NCI-H510A (cell line): ENCODE results near the gene SLC9A2.

Experiments used
- DNase-seq: peaks from one replicate; lab custom pipeline; 2025; lab: John Stamatoyannopoulos, UW

Gene SLC9A2

GRCh38 chr2:102674836-102675235 lies 55.5 kb downstream of the SLC9A2 start:
- DNase-seq = no peak

GRCh38 chr2:102677244-102678215 lies 58.2 kb downstream of the SLC9A2 start:
- DNase-seq = no peak

- no peak for DNase-seq
Measured at GRCh38 chr2:102678442-102678841, 59.1 kb downstream of the SLC9A2 start.

- no peak for DNase-seq
Measured at GRCh38 chr2:102686479-102687439, 67.4 kb downstream of the SLC9A2 start.

- DNase-seq = no peak
Measured at GRCh38 chr2:102690012-102690411, 70.7 kb downstream of the SLC9A2 start.

- DNase-seq = no peak
Measured at GRCh38 chr2:102696463-102696862, 77.1 kb downstream of the SLC9A2 start.

- peak; percentile 73 for DNase-seq
Measured at GRCh38 chr2:102698369-102699111, 79.2 kb downstream of the SLC9A2 start.

GRCh38 chr2:102703305-102703704 lies 84.0 kb downstream of the SLC9A2 start:
- DNase-seq = no peak

- DNase-seq = no peak
Measured at GRCh38 chr2:102703748-102704147, 84.4 kb downstream of the SLC9A2 start.

GRCh38 chr2:102704531-102704930 lies 85.2 kb downstream of the SLC9A2 start:
- DNase-seq = no peak

GRCh38 chr2:102707796-102708695 lies 88.7 kb downstream of the SLC9A2 start:
- DNase-seq = no peak

- DNase-seq = no peak
Measured at GRCh38 chr2:102708847-102709559, 89.7 kb downstream of the SLC9A2 start.

GRCh38 chr2:102717308-102718018 lies 98.1 kb downstream of the SLC9A2 start:
- DNase-seq = no peak

- no peak for DNase-seq
Measured at GRCh38 chr2:102718387-102719316, 99.3 kb downstream of the SLC9A2 start.

- DNase-seq = no peak
Measured at GRCh38 chr2:102724016-102724490, 104.7 kb downstream of the SLC9A2 start.

GRCh38 chr2:102724553-102724952 lies 105.2 kb downstream of the SLC9A2 start:
- DNase-seq = no peak

- no peak for DNase-seq
Measured at GRCh38 chr2:102726128-102727087, 107.1 kb downstream of the SLC9A2 start.
